IPS-11a (cell line): ENCODE data around the gene IQCC.
"Not testable (repeated sequence)": the region's sequence is repeated elsewhere in the genome, so short reads cannot be mapped to it uniquely, and the experiment has no call there.

Experiments
- H3K4me3 ChIP-seq: one replicate; pipeline ENCODE4 v1.5.1; 2013; ENCODE audit warnings: low read depth, low read length, control low read depth

Gene IQCC

DNA sequence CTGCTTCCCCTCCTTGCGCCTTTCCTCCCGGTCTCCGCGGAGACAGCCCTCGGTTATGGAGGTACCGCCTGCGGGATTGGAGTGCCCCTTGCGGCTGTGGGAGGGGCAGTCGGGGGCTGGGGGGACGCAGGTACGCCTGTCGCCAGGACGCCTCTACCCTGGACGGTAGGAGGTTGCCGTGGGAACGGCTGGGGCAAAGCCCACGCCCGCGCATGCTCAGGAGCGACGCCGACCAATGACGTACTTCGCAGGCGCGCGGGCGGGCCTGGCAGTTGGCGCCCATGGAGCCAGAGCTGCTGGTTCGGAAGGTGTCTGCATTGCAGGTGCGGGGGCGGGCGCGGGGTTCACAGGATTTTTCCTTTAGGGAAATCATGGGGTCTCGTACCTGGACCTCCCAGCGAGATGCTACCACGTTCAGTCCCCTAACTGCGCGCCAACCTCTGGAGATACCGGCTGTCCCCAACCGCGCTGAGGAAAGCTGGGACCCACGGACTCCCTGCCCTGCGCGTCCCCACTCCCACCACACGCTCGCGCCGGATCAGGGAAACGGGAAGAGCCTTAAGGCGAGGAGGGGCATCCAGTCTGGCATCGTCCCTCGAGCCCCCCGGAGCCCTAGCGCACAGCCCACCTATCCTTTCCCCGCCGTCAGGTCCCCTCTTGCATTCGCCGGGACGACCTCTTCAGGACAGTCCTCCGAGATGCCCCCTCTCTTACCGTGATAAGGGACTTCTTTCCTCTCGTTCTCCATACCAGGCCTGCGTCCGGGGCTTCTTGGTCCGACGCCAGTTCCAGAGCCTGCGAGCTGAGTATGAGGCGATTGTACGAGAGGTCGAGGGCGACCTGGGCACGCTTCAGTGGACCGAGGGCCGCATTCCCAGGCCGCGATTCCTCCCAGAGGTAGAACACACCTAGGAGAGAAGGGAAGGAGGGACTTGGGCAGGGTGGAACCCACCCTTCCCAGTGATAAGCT lies at the start of gene IQCC:
Gene IQCC, plus strand, starts transcription at position 271 of the 970 bp plus-strand sequence. Its CDS starts 11 bp downstream, at position 282.
- peak within 1 kb of the TSS; percentile 89 for H3K4me3 ChIP-seq

DNA sequence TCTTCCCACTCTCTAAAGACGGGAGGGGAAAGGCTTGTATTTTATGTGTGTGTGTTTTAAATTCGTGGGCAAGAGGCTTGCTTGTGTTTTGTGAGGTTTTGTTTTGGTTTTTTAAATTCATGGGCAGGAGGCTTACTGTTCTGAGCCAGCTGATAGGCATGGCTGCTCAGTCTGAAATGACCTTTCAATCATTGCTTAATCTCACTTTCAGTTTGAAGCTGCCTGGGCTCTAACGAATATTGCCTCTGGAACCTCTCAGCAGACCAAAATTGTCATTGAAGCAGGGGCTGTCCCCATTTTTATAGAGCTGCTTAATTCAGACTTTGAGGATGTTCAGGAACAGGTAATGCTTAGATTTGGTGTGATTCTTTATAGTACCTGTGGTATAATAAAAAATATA lies 46.3 kb upstream of the IQCC start:
- no peak overlapping the region for H3K4me3 ChIP-seq

DNA sequence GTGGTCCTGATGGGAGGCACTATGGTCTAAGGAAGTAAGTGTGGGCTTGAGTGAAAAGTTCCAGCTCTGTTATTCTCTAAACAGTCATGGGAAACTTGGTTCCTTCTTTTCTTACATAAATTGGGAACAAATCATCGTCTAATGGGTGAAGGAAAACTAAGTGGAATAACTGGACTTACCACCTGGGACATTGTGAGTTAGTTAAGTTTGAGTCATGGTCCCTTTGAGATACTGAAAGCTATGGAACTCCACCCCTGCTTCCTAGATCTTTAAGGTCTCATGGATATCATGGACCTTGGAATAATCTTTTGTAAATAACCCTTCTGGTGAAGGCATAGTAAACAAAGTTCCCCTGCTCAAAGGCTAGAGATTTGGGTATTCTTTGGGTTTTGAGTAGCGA lies 42.1 kb upstream of the IQCC start:
- H3K4me3 ChIP-seq: no peak overlapping the region

DNA sequence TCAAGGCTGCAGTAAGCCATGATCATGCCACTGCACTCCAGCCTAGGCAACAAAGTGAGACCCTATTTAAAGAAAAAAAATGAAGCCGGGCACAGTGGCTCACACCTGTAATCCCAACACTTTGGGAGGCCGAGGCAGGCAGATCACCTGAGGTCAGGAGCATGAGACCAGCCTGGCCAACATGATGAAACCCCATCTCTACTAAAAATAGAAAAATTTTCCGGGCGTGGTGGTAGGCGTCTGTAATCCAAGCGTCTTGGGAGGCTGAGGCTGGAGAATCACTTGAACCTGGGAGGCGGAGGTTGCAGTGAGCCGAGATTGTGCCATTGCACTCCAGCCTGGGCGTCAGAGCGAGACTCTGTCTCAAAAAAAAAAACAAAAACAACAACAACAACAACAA lies 39.8 kb upstream of the IQCC start:
- not testable (repeated sequence) for H3K4me3 ChIP-seq

DNA sequence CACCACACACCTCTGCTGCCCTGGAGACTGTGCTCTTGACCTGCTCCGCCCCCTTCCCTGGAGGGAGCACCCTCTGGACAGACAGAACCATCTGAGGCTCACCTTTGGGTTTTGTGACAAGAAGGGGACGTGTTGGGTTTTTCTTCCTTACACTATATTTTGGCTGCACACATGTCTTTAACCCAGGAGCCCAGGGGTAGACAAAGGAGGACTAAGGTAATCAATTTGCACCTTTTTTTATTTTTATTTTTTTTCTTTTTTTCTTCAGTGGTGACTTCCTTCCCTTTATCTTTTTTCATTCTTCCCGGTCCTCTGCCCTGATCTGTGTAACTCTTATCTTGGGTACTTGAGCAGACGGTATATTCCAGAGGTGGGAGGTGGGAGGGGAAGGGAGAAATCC lies 34.5 kb upstream of the IQCC start:
- no peak overlapping the region for H3K4me3 ChIP-seq

DNA sequence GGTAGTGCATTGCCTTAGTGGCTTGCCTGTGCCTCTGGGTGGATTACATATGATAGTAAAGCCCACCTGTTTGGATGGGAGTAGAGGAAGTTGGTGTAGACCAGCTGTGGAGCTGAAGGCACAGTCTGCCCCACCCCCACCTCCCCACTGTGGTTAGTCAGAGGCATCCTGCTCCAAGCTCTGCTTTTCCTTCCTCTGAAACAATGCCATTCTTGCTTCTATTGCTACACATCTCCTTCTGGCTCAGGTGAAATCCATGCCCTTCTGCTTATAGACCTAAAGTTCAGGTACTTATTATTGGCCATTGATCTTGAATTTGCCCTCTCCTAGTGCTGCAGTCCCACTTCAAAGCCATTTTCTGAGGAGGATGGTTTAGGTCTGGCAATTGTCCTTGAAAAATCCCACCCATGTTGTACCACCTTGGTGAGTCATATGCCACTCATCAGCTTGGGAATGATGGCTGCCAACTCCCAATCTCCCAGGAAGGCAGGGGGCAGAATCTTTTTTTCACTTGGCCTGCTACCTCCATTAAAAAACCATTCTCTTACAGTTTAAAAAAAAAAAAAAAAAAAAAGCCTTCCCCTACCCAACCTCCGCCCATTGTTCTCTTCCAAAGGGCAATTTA lies 32.7 kb upstream of the IQCC start:
- H3K4me3 ChIP-seq: no peak overlapping the region

DNA sequence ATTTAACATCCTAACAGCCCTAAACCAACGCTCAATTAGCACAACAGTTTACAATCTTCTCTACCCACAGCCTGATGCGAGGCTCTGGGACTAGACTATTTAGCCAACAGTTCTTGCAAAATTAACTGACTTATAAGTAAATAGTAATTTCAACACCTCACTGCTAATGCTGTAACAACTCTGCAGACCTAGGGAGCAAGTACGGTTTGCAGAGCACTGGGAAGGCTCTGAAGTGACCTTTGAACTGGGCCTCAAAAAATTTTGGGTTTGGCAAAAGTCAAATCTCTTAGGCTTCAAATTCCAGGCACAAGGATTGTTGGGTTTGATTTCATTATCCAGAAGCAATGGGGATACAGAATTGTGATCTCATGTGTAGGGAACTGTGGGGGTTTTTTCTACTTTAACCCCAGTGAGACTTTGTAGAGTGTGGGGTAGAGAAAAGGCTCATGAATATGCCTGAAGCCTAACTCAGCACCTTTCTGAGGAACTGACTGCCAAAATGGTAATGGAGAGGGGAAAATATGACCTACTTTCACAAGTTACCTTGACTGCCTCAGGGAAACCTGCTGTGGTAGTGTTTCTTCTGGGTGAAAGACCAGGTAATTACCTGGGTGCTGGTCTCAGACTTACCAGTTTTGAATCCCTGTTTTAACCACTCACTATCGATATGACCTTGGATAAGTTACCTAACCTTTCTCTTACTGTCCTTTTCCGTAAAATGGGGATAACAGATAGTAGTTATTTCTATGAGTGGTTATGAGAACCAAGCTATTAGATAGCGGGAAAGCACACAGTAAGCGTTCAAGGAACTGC lies 26.9 kb upstream of the IQCC start:
- no peak overlapping the region for H3K4me3 ChIP-seq

DNA sequence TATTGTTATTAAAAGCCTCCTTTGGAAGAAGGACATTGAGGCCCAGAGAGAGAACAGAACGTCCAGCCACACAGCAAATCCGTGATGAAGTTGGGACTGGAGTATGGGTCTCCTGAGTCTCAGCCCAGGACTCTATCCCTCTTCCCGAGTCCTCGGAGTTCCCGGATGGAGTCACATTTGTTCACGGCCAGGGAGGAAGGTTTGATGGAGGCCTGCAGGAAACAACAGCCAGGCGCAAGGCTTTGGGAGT lies 26.4 kb upstream of the IQCC start:
- no peak overlapping the region for H3K4me3 ChIP-seq

DNA sequence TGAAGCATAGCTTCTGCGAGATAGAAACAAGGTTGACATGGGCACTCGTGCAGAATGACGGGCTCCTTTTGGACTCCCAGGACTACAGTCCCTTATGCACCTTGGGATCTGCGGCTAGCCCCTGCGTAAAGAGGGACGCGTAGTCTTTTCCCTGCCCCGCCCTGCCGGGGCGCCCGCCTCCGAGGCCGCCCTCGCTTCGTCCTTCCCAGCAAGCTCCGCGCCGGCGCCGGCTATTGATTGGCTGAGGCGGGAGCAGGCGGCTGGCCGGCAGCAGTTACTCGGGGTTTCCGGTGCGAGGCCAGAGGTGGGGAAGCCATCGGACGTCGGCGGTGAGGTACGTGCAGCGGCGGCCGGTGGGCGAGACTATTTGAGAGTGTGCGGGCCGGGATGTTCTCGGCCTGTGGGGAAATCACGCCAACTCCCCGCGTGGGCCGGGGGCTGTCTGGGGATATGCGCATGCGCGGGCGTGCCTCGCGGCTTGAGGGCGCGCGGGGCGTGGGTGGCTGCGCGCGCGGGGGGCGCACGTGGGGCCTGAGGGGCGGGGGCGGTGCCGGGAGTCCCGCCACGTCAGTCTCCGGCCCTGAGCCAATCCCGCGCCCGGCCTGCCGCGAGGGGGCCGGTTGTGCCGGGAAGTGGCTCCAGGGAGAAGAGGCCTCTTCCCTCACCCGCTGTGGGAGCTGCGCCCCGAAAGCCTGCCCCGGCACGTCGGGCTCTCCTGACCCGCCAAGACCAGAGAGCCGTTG lies 25.9 kb upstream of the IQCC start, which contains the start of gene TXLNA:
Gene TXLNA, plus strand, starts transcription at position 233 of the 743 bp plus-strand sequence. CDS start 671 bp downstream, outside the sequence.
- peak within 1 kb of the TSS; percentile 62 for H3K4me3 ChIP-seq

DNA sequence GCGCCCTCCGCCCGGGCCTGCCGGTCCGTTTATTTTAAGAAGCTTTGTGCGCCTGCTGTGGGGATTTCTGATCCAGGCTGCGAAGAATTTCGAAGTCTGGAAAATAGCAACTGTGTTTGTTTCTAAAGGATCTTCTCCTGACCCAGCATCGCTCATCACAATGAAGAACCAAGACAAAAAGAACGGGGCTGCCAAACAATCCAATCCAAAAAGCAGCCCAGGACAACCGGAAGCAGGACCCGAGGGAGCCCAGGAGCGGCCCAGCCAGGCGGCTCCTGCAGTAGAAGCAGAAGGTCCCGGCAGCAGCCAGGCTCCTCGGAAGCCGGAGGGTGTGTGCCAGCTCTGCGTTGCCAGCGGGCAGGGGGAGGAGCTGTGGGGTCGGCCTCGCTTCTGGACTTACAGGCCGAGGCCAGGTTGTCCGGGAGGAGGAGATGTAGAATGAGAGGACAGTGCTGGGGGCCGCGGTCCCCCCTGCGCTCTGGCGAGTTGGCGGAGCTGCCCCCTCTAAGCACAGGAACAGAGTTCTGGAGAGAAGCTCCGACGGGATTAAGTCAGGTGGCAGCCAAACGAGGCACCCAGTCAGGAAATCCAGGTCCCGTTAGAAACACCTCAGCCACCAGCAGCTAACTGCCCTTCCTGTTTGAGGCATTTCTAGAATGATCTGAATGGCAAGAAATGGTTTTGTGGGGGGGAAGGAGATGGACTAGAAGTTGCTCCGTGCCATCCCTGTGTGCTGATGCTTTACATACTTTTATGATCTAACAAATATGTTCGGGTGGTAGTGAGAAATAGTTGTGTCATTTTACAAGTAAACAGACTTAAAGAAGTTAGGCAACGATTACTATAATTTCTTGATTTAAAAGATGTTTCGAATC lies 25.0 kb upstream of the IQCC start:
- H3K4me3 ChIP-seq: peak overlapping the region; percentile 62

DNA sequence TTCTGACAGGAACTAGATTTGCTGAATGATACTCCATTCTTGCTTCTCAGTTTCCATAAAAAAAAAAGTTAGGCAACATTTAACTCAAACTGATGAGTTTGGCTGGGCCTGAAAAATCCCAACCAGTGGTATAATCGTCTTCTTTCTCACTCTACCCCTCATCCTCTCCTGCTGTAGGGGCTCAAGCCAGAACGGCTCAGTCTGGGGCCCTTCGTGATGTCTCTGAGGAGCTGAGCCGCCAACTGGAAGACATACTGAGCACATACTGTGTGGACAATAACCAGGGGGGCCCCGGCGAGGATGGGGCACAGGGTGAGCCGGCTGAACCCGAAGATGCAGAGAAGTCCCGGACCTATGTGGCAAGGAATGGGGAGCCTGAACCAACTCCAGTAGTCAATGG lies 24.4 kb upstream of the IQCC start:
- no peak overlapping the region for H3K4me3 ChIP-seq

DNA sequence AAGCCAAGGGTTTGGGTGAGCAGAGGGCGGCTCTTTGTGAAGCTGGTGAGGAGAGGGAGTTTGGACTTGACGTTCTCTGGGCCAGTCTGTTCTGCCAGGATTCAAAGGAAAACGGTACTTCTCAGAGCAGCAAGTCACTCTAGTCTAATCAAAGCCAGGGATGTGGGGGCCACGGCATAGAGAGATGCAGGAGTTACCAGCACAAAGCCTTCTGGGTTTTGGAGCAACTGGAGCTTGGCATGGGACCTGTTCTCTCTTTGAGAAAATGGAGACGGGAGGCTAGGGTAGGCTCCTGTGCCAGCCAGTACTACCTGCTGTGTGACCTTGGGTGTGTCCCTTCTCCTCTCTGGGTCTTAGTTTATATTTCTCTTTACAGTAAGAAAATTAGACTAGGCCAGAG lies 23.9 kb upstream of the IQCC start:
- no peak overlapping the region for H3K4me3 ChIP-seq

DNA sequence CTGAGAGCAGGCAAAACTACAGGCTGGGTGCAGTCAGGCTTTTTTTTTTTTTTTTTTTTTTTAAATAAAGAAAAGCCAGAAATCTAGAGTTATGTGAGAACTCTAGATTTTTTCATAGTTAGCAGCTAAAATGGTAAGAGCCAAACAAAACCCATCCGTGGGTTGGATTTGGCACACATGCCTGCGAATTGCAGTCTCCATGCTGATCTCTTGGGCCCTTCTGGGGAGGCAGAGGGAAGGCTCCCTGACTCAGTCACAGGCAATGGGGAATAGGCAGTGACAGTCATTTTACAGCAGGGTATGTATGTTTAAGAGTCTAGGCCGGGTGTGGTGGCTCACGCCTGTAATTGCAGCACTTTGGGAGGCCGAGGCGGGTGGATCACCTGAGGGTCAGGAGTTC lies 23.4 kb upstream of the IQCC start:
- no peak overlapping the region for H3K4me3 ChIP-seq

DNA sequence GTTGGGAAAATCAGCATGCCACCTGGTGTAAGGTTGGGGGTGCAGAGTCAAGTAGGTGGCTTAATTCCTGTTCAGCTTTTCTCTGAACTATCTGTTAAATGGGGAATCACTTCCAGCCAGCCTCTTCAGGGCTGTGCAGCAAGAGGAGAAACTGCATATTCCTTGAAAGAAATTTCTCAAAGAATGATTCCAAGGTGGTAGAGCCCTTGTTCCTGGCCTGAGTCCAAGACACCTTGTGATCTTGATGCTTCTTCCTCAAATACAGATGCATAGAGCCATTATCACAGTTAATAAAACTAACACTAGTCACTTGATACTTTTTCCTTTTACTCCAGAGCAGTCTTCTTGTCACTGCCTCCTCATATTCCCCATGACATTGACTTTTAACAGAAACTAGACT lies 20.8 kb upstream of the IQCC start:
- H3K4me3 ChIP-seq: no peak overlapping the region

DNA sequence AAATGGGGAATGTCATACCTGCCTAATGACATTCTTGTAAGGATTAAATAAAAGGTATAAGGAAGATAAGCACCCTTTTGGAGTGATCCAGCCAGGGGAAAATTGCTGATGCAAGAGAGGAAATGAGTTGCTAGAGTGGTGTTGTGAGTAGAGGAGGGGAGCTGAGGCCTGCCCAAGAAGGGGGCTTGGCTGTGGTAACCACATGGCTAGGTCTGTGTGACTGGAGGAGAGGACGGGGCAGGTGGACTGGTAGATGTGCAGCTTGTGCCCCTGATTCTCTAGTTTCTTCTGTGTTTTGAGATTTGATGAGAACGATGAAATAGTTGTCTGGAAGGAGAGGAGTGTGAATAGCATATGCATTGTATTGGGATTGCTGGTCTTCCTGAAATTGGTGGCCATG lies 19.4 kb upstream of the IQCC start:
- no peak overlapping the region for H3K4me3 ChIP-seq

DNA sequence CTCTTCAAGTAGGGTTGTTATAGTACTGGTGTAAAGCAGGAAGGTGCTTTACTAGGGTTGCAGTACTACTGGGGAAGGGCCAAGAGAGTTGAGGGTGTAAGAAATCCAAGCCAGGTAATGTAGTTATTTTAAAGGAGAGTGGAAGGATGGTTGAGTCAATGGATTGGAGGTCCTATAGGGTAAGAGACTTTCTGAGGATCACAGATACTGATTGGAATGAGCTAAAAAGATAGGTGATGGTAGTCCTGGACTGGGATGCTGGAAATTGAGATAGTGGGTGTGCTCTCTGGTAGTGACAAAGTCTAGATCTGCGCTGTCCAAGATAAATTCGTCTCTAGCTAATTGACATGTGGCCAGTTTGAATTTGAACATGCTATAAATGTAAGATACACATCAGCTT lies 19.0 kb upstream of the IQCC start:
- no peak overlapping the region for H3K4me3 ChIP-seq

DNA sequence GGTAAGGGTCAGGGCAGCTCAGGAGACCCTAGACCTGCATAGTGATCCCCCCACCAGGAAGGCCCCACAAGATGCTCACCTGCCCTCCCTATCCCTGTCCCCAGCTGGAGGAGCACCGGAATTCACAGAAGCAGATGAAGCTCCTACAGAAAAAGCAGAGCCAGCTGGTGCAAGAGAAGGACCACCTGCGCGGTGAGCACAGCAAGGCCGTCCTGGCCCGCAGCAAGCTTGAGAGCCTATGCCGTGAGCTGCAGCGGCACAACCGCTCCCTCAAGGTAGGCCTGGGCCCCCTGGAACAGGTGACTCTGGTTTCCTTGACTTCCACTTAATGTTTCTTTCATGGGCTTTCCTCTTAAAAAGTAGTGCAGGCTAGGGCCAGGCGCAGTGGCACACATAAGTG lies 17.6 kb upstream of the IQCC start:
- no peak overlapping the region for H3K4me3 ChIP-seq

DNA sequence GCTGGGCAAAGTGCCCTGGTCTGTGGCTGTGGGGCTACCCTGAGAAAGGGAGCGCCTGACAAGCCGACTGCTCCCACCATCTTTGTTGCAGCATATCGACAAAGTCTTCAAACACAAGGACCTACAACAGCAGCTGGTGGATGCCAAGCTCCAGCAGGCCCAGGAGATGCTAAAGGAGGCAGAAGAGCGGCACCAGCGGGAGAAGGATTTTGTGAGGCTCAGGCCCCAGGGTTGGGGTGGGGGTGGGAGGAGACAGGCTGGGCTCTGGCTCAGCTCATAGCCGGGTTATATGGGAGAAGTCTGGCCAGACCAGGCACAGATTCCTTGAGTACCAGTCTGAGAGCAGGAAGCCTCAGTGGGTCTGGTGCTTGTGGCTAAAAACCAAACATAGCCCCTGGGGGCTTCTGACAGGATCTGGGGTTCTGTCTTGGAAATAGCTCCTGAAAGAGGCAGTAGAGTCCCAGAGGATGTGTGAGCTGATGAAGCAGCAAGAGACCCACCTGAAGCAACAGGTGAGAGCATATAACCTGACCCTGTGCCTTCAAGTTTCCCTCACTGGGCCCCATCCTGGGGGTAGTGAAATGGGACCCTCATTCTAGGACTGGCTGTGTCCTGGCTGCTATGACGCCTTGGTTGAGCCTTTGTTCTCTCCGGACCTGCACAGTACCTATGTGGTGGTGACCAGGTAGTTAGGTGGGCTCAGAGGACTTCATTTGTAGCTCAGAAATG lies 13.1 kb upstream of the IQCC start:
- H3K4me3 ChIP-seq: no peak overlapping the region

DNA sequence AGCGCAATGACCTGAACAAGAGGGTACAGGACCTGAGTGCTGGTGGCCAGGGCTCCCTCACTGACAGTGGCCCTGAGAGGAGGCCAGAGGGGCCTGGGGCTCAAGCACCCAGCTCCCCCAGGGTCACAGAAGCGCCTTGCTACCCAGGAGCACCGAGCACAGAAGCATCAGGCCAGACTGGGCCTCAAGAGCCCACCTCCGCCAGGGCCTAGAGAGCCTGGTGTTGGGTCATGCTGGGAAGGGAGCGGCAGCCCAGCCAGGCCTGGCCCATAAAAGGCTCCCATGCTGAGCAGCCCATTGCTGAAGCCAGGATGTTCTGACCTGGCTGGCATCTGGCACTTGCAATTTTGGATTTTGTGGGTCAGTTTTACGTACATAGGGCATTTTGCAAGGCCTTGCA lies 10.5 kb upstream of the IQCC start:
- no peak overlapping the region for H3K4me3 ChIP-seq
